ENCODE data around the gene TTYH3. TPM values are rescaled to one million over a fixed set of nuclear protein-coding genes. Genes with fewer than 3 reads are reported as not detected.

TTYH3 gene
- total RNA-seq, 1 donor from 2014 or later, result 296 TPM

DNA sequence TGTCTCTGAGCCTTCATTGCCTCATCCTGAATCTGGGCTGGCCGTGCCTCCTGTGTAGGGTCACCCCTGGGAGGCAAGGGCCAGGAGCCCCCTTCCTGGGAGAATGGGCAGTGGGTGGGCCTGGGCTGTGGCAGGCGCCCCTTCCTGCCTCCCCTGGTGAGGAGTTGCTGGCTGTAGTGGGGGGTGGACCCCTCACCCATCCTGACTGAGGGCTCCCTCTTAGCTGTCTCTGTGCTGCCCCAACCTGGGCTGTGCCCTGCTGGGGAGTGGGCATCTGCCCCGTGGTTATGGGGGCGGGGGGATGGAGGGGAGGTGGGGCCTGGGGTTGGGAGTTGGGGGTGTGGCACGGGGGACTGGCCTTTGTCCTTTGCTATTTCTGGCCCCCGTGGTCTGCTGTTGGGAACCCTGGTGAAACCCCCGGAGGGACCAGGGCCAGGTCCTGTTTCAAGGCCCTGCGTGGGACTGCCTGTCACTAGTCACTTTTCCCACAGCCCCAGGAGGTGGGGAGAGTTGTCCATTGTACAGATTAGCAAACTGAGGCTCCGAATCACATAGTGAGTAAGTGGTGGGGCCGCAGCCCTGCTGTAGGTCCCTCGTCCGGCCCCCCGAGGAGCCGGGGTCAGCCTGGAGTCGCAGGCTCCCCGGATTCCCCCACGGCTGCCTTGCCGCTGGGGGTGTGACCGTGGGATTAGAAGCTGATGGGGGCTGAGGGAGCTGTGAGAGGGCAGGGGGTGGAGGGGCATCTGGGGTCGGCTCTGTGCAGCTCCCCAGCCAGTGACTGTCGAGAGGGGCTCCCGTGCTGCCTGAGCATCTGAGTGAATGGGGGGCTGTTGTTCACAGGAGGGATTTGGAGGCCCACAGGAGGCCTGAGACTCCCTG lies 2.7 kb downstream of the TTYH3 start:
- Mint-ChIP-seq H3K9me3 (no peaks in the 10 kb centered on the region), H3K4me1 (peaks cover 42% of the 10 kb centered on the region), H3K4me3 (peak overlapping the region; percentile 96), H3K27ac (peak overlapping the region; percentile 98), H3K36me3 (no peaks in the 10 kb centered on the region), H3K27me3 (ENCODE audit: low read depth) (no peaks in the 10 kb centered on the region)
- no peak for TF ChIP-seq CTCF (IDR thresholded peaks at IDR 0.05; ENCODE audit: unreplicated experiment)
- no peak for DNase-seq (ENCODE audit: low spot score in 2 of 2, unreplicated experiment in 2 of 2)

GRCh38 chr7:2635148-2635668 lies 3.4 kb downstream of the TTYH3 start:
- Mint-ChIP-seq H3K27ac (peak overlapping the region; percentile 62), H3K4me1 (peaks cover 45% of the 10 kb centered on the region), H3K4me3 (peak overlapping the region; percentile 43), H3K27me3 (ENCODE audit: low read depth) (no peaks in the 10 kb centered on the region), H3K9me3 (no peaks in the 10 kb centered on the region), H3K36me3 (no peaks in the 10 kb centered on the region)
- no peak for DNase-seq (ENCODE audit: low spot score in 2 of 2, unreplicated experiment in 2 of 2)
- TF ChIP-seq CTCF (IDR thresholded peaks at IDR 0.05; ENCODE audit: unreplicated experiment), result no peak

GRCh38 chr7:2635810-2636701 lies 4.3 kb downstream of the TTYH3 start:
- no peak for DNase-seq (ENCODE audit: low spot score in 2 of 2, unreplicated experiment in 2 of 2)
- Mint-ChIP-seq H3K9me3 (no peaks in the 10 kb centered on the region), H3K4me1 (peaks cover 50% of the 10 kb centered on the region), H3K27ac (peak overlapping the region; percentile 62), H3K36me3 (no peaks in the 10 kb centered on the region), H3K4me3 (peak overlapping the region; percentile 43), H3K27me3 (ENCODE audit: low read depth) (no peaks in the 10 kb centered on the region)
- TF ChIP-seq CTCF (IDR thresholded peaks at IDR 0.05; ENCODE audit: unreplicated experiment), result no peak

- DNase-seq (ENCODE audit: low spot score in 2 of 2, unreplicated experiment in 2 of 2), result no peak
- no peak overlapping the region for H3K27ac Mint-ChIP-seq
- no peaks in the 10 kb centered on the region for H3K36me3 Mint-ChIP-seq
- peak overlapping the region; percentile 20 for H3K4me3 Mint-ChIP-seq
- no peaks in the 10 kb centered on the region for H3K27me3 Mint-ChIP-seq (ENCODE audit: low read depth)
- H3K4me1 Mint-ChIP-seq, result peaks cover 55% of the 10 kb centered on the region
- no peak for TF ChIP-seq CTCF (IDR thresholded peaks at IDR 0.05; ENCODE audit: unreplicated experiment)
- H3K9me3 Mint-ChIP-seq, result no peaks in the 10 kb centered on the region
These were observed 5.3 kb downstream of the TTYH3 start for GRCh38 chr7:2637066-2637471.

DNA sequence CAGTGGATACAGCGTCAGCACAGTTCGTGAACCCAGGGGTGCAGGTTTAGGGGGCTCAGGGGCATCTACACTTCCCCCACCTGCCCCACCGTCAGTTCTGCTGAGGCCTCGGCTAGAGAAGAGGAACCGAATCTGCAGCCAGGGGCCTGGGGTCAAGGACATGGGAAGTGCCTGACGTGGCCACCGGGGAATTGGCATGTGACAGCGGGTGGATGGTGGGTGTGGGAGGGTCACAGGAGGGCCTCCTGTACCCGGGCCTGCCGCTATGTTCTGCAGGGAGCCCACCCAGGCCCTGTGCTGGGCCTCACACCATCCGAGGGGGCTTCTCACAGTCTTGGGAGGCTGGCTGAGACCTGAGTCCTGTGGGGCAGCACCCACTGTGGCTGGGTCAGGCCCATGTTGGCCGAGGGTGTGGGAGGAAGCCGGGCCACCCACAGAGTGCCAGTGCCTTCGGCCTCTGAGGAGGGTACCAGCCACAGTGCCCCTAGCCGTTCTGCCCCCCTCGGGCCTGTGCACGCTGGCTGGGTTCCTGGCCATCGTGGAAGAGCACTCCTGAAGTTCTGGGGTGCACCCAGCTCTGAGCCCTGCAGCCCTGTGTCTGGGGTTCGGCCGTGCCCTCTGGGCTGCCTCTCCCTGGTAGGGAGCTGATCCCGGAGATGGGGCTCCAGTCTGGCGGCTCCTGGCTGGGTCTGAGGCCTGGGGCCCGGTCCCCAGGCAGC lies 5.9 kb downstream of the TTYH3 start:
- Mint-ChIP-seq H3K4me1 (peaks cover 55% of the 10 kb centered on the region), H3K4me3 (peak overlapping the region; percentile 20), H3K9me3 (no peaks in the 10 kb centered on the region), H3K27me3 (ENCODE audit: low read depth) (no peaks in the 10 kb centered on the region), H3K27ac (peak overlapping the region; percentile 79), H3K36me3 (no peaks in the 10 kb centered on the region)
- no peak for TF ChIP-seq CTCF (IDR thresholded peaks at IDR 0.05; ENCODE audit: unreplicated experiment)
- DNase-seq (ENCODE audit: low spot score in 2 of 2, unreplicated experiment in 2 of 2), result no peak

Measured in mesothelial cell of epicardium (in vitro differentiated cells).